HTERT RPE-1 (cell line): Measurements from ENCODE around the gene RBM10.
"Not testable (repeated sequence)": the region's sequence is repeated elsewhere in the genome, so short reads cannot be mapped to it uniquely, and the experiment has no call there.

Experiments
- in situ Hi-C: fragments of 300-500 bp; cut with MboI; formaldehyde crosslinking; loops from 4 replicates; pipeline ENCODE4 v1.14.3; 2020; ENCODE audit warnings: low sequenced_read_pairs

RBM10 gene

GRCh38 chrX:47144626-47145394, at the start of gene RBM10, which contains the start of gene NDUFB11:
Gene RBM10, plus strand, starts transcription at chrX:47145221. Its CDS starts 2,261 bp downstream, at chrX:47147482.
Gene NDUFB11, minus strand, starts transcription at chrX:47144702. Its CDS starts 23 bp downstream, at chrX:47144679.
- in situ Hi-C loops = no loop called here

GRCh38 chrX:47097018-47097417, 48.0 kb upstream of the RBM10 start:
- in situ Hi-C loops = no loop called here

GRCh38 chrX:47098338-47099094, 46.5 kb upstream of the RBM10 start:
- in situ Hi-C loops = no loop called here

GRCh38 chrX:47101206-47101605, 43.8 kb upstream of the RBM10 start:
- in situ Hi-C loops = no loop called here

- in situ Hi-C loops = not testable (repeated sequence)
Measured at GRCh38 chrX:47110936-47111615, 33.9 kb upstream of the RBM10 start.

- in situ Hi-C loops = no loop called here
Measured at GRCh38 chrX:47112316-47112954, 32.6 kb upstream of the RBM10 start.

GRCh38 chrX:47116551-47117110, 28.4 kb upstream of the RBM10 start:
- in situ Hi-C loops = not testable (repeated sequence)

- in situ Hi-C loops = not testable (repeated sequence)
Measured at GRCh38 chrX:47124466-47124865, 20.6 kb upstream of the RBM10 start.

GRCh38 chrX:47129157-47129898, 15.7 kb upstream of the RBM10 start:
- in situ Hi-C loops = no loop called here

- in situ Hi-C loops = no loop called here
Measured at GRCh38 chrX:47129899-47130358, 15.1 kb upstream of the RBM10 start.

- in situ Hi-C loops = no loop called here
Measured at GRCh38 chrX:47133493-47133892, 11.5 kb upstream of the RBM10 start.

GRCh38 chrX:47135650-47136049, 9.4 kb upstream of the RBM10 start:
- in situ Hi-C loops = not testable (repeated sequence)

- in situ Hi-C loops = no loop called here
Measured at GRCh38 chrX:47138171-47138570, 6.8 kb upstream of the RBM10 start.

GRCh38 chrX:47143894-47144625, 961 bp upstream of the RBM10 start:
- in situ Hi-C loops = no loop called here

GRCh38 chrX:47145395-47146120, 537 bp downstream of the RBM10 start:
- in situ Hi-C loops = no loop called here

- in situ Hi-C loops = no loop called here
Measured at GRCh38 chrX:47146121-47146935, 1.3 kb downstream of the RBM10 start.

- in situ Hi-C loops = no loop called here
Measured at GRCh38 chrX:47146936-47147859, 2.2 kb downstream of the RBM10 start.
